Activated T-cell treated with anti-CD3 and anti-CD28 coated beads, Interleukin-2, amount 50 U/mL, for 1 hour (primary cell): Measurements from ENCODE around the gene SPEG.

Experiments
- DNase-seq: peaks from one replicate; pipeline ENCODE4 v3.0.0-alpha.2; 2020

SPEG gene

GRCh38 chr2:219426068-219426443 is 8.6 kb upstream of the SPEG start:
- no peak for DNase-seq

GRCh38 chr2:219426534-219427136 is 8.0 kb upstream of the SPEG start:
- no peak for DNase-seq

- DNase-seq, result no peak
These were observed 6.2 kb upstream of the SPEG start for GRCh38 chr2:219428469-219428868.

GRCh38 chr2:219429958-219430606 is 4.6 kb upstream of the SPEG start:
- DNase-seq, result no peak

GRCh38 chr2:219430633-219431615 is 3.7 kb upstream of the SPEG start:
- DNase-seq, result no peak

- no peak for DNase-seq
These were observed 776 bp upstream of the SPEG start for GRCh38 chr2:219433666-219434467.

- DNase-seq, result no peak
These were observed 250 bp upstream of the SPEG start for GRCh38 chr2:219434468-219434717.

- DNase-seq, result no peak
These were observed 1.1 kb downstream of the SPEG start for GRCh38 chr2:219435701-219436100.

GRCh38 chr2:219436491-219436890 is 1.8 kb downstream of the SPEG start:
- no peak for DNase-seq

GRCh38 chr2:219437141-219437540 is 2.5 kb downstream of the SPEG start:
- DNase-seq, result no peak

GRCh38 chr2:219437690-219438206 is 3.1 kb downstream of the SPEG start:
- no peak for DNase-seq

- DNase-seq, result no peak
These were observed 3.8 kb downstream of the SPEG start for GRCh38 chr2:219438453-219438852.

GRCh38 chr2:219439506-219439905 is 4.9 kb downstream of the SPEG start:
- no peak for DNase-seq

- DNase-seq, result no peak
These were observed 6.0 kb downstream of the SPEG start for GRCh38 chr2:219440388-219441256.

- peak; percentile 67 for DNase-seq
These were observed 7.0 kb downstream of the SPEG start for GRCh38 chr2:219441451-219442255.

- no peak for DNase-seq
These were observed 7.8 kb downstream of the SPEG start for GRCh38 chr2:219442256-219443015.

GRCh38 chr2:219443016-219443696 is 8.5 kb downstream of the SPEG start:
- no peak for DNase-seq

GRCh38 chr2:219443697-219444023 is 9.0 kb downstream of the SPEG start:
- no peak for DNase-seq

GRCh38 chr2:219444566-219445091 is 10.0 kb downstream of the SPEG start:
- DNase-seq, result no peak

GRCh38 chr2:219445220-219445640 is 10.6 kb downstream of the SPEG start:
- DNase-seq, result no peak
